GM10248 (cell line): Measurements from ENCODE around the gene STIP1.
"Not testable (repeated sequence)": the region's sequence is repeated elsewhere in the genome, so short reads cannot be mapped to it uniquely, and the experiment has no call there.

Experiments
- CTCF ChIA-PET: fragments of 300-600 bp; sonication (Branson Sonifier 250); formaldehyde crosslinking; extraction: SDS; loops from one replicate; lab custom pipeline; 2021; ENCODE audit warnings: antibody characterized with exemption; lab: Yijun Ruan, JAX
- POLR2A ChIA-PET: fragments of 350-650 bp; sonication (Branson Sonifier 250); formaldehyde crosslinking; extraction: SDS; loops from one replicate; lab custom pipeline; 2020; ENCODE audit warnings: antibody characterized with exemption; lab: Yijun Ruan, JAX
- DNase-seq: peaks from one replicate; pipeline ENCODE4 v3.0.0; 2012; ENCODE audit errors: extremely low spot score
- CTCF ChIP-seq: IDR thresholded peaks from 2 replicates; pipeline ENCODE4 v1.5.1; 2012; ENCODE audit warnings: mild to moderate bottlenecking, low read depth; ENCODE audit errors: extremely low read depth, missing control alignments, control extremely low read depth

Gene STIP1

GRCh38 chr11:64244966-64245365 lies 59.0 kb downstream of the STIP1 start:
- no peak for DNase-seq
- POLR2A ChIA-PET: interaction anchor here (1.7 kb wide), 1 partner anchor 18 kb away, joined by 7 read pairs; no protein-coding TSS in a partner anchor
- CTCF ChIA-PET: interaction anchor here (0.9 to 3.7 kb wide), 10 partner anchors 8 to 87 kb away, joined by 3 to 26 read pairs (median 4); partner anchors contain the start of genes NUDT22 and TRPT1
- no peak for TF ChIP-seq CTCF

- DNase-seq: no peak
- ChIA-PET CTCF (interaction anchor here (0.9 to 3.7 kb wide), 11 partner anchors 8 to 87 kb away, joined by 3 to 26 read pairs (median 5); partner anchors contain the start of genes NUDT22 and TRPT1), POLR2A (interaction anchor here (0.7 to 1.0 kb wide), 2 partner anchors 20 to 59 kb away, joined by 3 read pairs; partner anchors contain the start of gene STIP1)
- TF ChIP-seq CTCF: no peak
These were observed 59.4 kb downstream of the STIP1 start for GRCh38 chr11:64245401-64245796.

- CTCF ChIA-PET: interaction anchor here (1.2 to 3.7 kb wide), 10 partner anchors 9 to 58 kb away, joined by 3 to 26 read pairs (median 6); partner anchors contain the start of genes NUDT22 and TRPT1
- POLR2A ChIA-PET: interaction anchor here (0.6 to 1.0 kb wide), 4 partner anchors 20 to 304 kb away, joined by 3 read pairs; partner anchors contain the start of gene STIP1
- TF ChIP-seq CTCF: no peak
- DNase-seq: no peak
These were observed 60.0 kb downstream of the STIP1 start for GRCh38 chr11:64245797-64246620.

- ChIA-PET POLR2A (interaction anchor here (0.6 to 0.7 kb wide), 3 partner anchors 66 to 304 kb away, joined by 3 read pairs; no protein-coding TSS in a partner anchor), CTCF (interaction anchor here (0.8 to 3.7 kb wide), 7 partner anchors 9 to 57 kb away, joined by 3 to 26 read pairs (median 6); partner anchors contain the start of genes NUDT22 and TRPT1)
- DNase-seq: not testable (repeated sequence)
These were observed 60.6 kb downstream of the STIP1 start for GRCh38 chr11:64246621-64246870.

- ChIA-PET POLR2A (interaction anchor here (0.6 kb wide), 2 partner anchors 67 to 106 kb away, joined by 3 read pairs; no protein-coding TSS in a partner anchor), CTCF (interaction anchor here (0.8 to 3.7 kb wide), 7 partner anchors 20 to 59 kb away, joined by 3 to 26 read pairs (median 4); no protein-coding TSS in a partner anchor)
- no peak for TF ChIP-seq CTCF
- peak; percentile 85 for DNase-seq
These were observed 61.1 kb downstream of the STIP1 start, which contains the start of gene PPP1R14B for GRCh38 chr11:64246871-64247728. Gene PPP1R14B, minus strand, starts transcription at chr11:64246943. Its CDS starts 270 bp downstream, at chr11:64246673.

- DNase-seq: no peak
- POLR2A ChIA-PET: interaction anchor here (0.6 kb wide), 1 partner anchor 64 kb away, joined by 5 read pairs; no protein-coding TSS in a partner anchor
- CTCF ChIA-PET: interaction anchor here (0.9 to 4.6 kb wide), 6 partner anchors 17 to 60 kb away, joined by 3 to 134 read pairs (median 5); partner anchors contain the start of genes CATSPERZ and ESRRA
- TF ChIP-seq CTCF: no peak
These were observed 62.0 kb downstream of the STIP1 start for GRCh38 chr11:64247729-64248531.
